OCI-LY7 (cell line): Measurements from ENCODE around the gene CFL1. TPM values are rescaled to one million over a fixed set of nuclear protein-coding genes. Genes with fewer than 3 reads are reported as not detected.

Experiments used
- BruUV-seq: library from RNA; stranded (reverse); fragments of 400-500 nt; replicated peaks from 2 replicates; lab custom pipeline; 2021; lab: Mats Ljungman, UMichigan
- CTCF ChIA-PET: fragments of 300-600 bp; sonication (Branson Sonifier 250); formaldehyde crosslinking; loops from one replicate; lab custom pipeline; 2022; ENCODE audit warnings: antibody characterized with exemption; ENCODE audit not compliant: unreplicated experiment; lab: Charles Lee
- POLR2A ChIA-PET: fragments of 300-600 bp; sonication (Branson Sonifier 250); formaldehyde crosslinking; loops from one replicate; lab custom pipeline; 2022; ENCODE audit warnings: antibody characterized with exemption; lab: Charles Lee
- DNase-seq: peaks from one replicate; pipeline ENCODE4 v3.0.0-alpha.2; 2015; ENCODE audit warnings: low spot score
- H2AFZ ChIP-seq: fragments of 200-600 bp; sonication (generic), shearing (Covaris generic); 2 replicates; pipeline ENCODE4 v1.6.1; 2014; ENCODE audit warnings: mild to moderate bottlenecking, antibody characterized with exemption, low read length, moderate library complexity
- H3K27ac ChIP-seq: fragments of 200-600 bp; sonication (generic); 2 replicates; pipeline ENCODE4 v1.5.1; 2014; ENCODE audit warnings: mixed run types, low read depth, mild to moderate bottlenecking, moderate library complexity, low read length, inconsistent platforms; ENCODE audit not compliant: poor library complexity, severe bottlenecking
- H3K36me3 ChIP-seq: fragments of 200-600 bp; sonication (generic); 2 replicates; pipeline ENCODE4 v1.6.1; 2014; ENCODE audit warnings: mild to moderate bottlenecking, antibody characterized with exemption, low read length, moderate library complexity, mixed read lengths; ENCODE audit not compliant: insufficient read depth
- H3K4me1 ChIP-seq: fragments of 200-600 bp; sonication (generic); 2 replicates; pipeline ENCODE4 v1.5.1; 2014; ENCODE audit warnings: mild to moderate bottlenecking, low read length; ENCODE audit not compliant: insufficient read depth, poor library complexity, severe bottlenecking
- H3K4me2 ChIP-seq: fragments of 200-600 bp; sonication (generic); 2 replicates; pipeline ENCODE4 v1.6.1; 2014; ENCODE audit warnings: mild to moderate bottlenecking, low read length
- H3K4me3 ChIP-seq: fragments of 200-600 bp; sonication (generic); 2 replicates; pipeline ENCODE4 v1.5.1; 2014; ENCODE audit warnings: mild to moderate bottlenecking, low read depth, low read length; ENCODE audit not compliant: poor library complexity, severe bottlenecking
- H3K79me2 ChIP-seq: fragments of 200-600 bp; sonication (generic); 2 replicates; pipeline ENCODE4 v1.6.1; 2016; ENCODE audit warnings: low read depth, mild to moderate bottlenecking, low read length, moderate library complexity, mixed read lengths; ENCODE audit not compliant: insufficient read depth
- H3K9me2 ChIP-seq: fragments of 200-600 bp; sonication (generic); 2 replicates; pipeline ENCODE4 v1.6.1; 2016; ENCODE audit warnings: mild to moderate bottlenecking, low read length, mixed read lengths; ENCODE audit not compliant: insufficient read depth
- H3K9me3 ChIP-seq: fragments of 200-600 bp; sonication (generic); 2 replicates; pipeline ENCODE4 v1.6.1; 2014; ENCODE audit warnings: mild to moderate bottlenecking, mixed run types, low read length, mixed read lengths
- H4K20me1 ChIP-seq: fragments of 200-600 bp; sonication (generic); 2 replicates; pipeline ENCODE4 v1.6.1; 2014; ENCODE audit warnings: mild to moderate bottlenecking, antibody characterized with exemption, low read length, moderate library complexity, mixed read lengths; ENCODE audit not compliant: insufficient read depth
- EZH2phosphoT487 ChIP-seq: fragments of 200-600 bp; sonication (generic); IDR thresholded peaks from 2 replicates; pipeline ENCODE4 v1.6.1; 2018; ENCODE audit warnings: low read depth, borderline replicate concordance, mild to moderate bottlenecking, mixed run types, antibody characterized with exemption, low read length, moderate library complexity, mixed read lengths
- intact Hi-C: fragments of 100-400 bp; cut with micrococcal nuclease; formaldehyde crosslinking; loops from one replicate; pipeline ENCODE4 v1.10.0; 2022; ENCODE audit not compliant: unreplicated experiment
- total RNA-seq, 2 experiments: library from RNA; depleted of rRNA in 1 of 2; stranded (reverse); fragments of >200 nt in 1 of 2; shearing (Covaris generic) in 1 of 2; gene quantifications; 2 replicates each; pipeline ENCODE4 v1.2.3, GENCODE V29; 2014 to 2022
- TF ChIP-seq, protein P1 (sequence below): fragments of 200-600 bp; sonication (generic); conservative IDR thresholded peaks from 2 replicates; pipeline ENCODE4 v1.5.1; 2014; ENCODE audit warnings: mild to moderate bottlenecking, antibody characterized with exemption, low read length, moderate library complexity, mixed read lengths

CFL1 gene
- total RNA-seq, 2 experiments from 2014 or later, result 1,019 to 1,119 TPM

DNA sequence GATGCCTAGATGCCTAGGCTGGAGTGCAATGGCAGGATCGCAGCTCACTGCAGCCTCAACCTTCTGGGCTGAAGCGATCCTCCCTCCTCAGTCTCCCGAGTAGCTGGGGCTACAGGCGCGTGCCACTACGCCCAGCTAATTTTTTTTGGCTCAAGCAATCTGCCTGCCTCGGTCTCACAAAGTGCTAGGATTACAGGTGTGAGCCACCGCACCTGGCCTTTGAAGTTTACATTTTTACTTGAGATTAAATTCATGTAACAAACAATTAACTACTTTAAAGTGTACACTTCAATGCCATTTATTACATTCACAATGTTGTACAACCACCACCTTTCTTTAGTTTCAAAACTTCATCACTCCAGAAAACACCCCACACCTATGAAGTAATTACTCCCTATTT lies 45.7 kb upstream of the CFL1 start:
- Histone ChIP-seq H3K36me3 (no peaks in the 10 kb centered on the region), H3K4me1 (peaks cover 19% of the 10 kb centered on the region), H3K79me2 (no peaks in the 10 kb centered on the region), H3K4me2 (no peak overlapping the region), H3K9me3 (no peaks in the 10 kb centered on the region), H3K27ac (no peak overlapping the region), H2AFZ (no peak overlapping the region), H3K9me2 (no peaks in the 10 kb centered on the region), H3K4me3 (no peak overlapping the region), H4K20me1 (no peaks in the 10 kb centered on the region)
- POLR2A ChIA-PET, result no interaction called here
- DNase-seq, result no peak
- CTCF ChIA-PET, result no interaction called here
- BruUV-seq, result no TSS peak
- TF ChIP-seq, protein P1, sequence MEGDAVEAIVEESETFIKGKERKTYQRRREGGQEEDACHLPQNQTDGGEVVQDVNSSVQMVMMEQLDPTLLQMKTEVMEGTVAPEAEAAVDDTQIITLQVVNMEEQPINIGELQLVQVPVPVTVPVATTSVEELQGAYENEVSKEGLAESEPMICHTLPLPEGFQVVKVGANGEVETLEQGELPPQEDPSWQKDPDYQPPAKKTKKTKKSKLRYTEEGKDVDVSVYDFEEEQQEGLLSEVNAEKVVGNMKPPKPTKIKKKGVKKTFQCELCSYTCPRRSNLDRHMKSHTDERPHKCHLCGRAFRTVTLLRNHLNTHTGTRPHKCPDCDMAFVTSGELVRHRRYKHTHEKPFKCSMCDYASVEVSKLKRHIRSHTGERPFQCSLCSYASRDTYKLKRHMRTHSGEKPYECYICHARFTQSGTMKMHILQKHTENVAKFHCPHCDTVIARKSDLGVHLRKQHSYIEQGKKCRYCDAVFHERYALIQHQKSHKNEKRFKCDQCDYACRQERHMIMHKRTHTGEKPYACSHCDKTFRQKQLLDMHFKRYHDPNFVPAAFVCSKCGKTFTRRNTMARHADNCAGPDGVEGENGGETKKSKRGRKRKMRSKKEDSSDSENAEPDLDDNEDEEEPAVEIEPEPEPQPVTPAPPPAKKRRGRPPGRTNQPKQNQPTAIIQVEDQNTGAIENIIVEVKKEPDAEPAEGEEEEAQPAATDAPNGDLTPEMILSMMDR, result no peak
- no peak for TF ChIP-seq EZH2phosphoT487
- intact Hi-C loops, result no loop called here

DNA sequence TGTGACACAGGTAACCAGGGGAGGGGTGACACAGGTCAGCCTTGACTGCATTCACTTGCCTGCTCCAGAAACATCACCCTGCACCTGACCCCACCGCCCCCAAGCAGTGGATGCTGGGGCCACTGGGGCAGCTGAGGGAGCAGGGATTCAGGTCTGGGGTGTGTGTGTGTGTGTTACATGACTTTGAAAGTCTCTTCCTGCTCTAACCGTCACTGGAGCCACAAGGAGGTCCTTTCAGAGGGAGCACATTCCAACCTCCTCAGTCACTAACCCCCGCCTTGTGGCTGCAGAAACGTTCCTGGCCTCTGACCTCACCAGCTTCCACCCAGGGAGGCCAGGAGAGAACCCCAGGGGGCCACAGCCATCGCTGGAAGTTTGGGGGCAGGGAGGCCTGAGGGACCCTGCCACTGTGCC lies 45.1 kb upstream of the CFL1 start:
- no peaks in the 10 kb centered on the region for H3K9me2 ChIP-seq
- no peaks in the 10 kb centered on the region for H3K79me2 ChIP-seq
- no TSS peak for BruUV-seq
- no peak overlapping the region for H2AFZ ChIP-seq
- H3K27ac ChIP-seq, result no peak overlapping the region
- no peaks in the 10 kb centered on the region for H3K9me3 ChIP-seq
- TF ChIP-seq, protein P1, result no peak
- no peak for TF ChIP-seq EZH2phosphoT487
- H3K4me1 ChIP-seq, result peaks cover 20% of the 10 kb centered on the region
- no peaks in the 10 kb centered on the region for H4K20me1 ChIP-seq
- ChIA-PET CTCF (no interaction called here), POLR2A (no interaction called here)
- DNase-seq, result no peak
- H3K4me3 ChIP-seq, result no peak overlapping the region
- no peaks in the 10 kb centered on the region for H3K36me3 ChIP-seq
- no peak overlapping the region for H3K4me2 ChIP-seq
- intact Hi-C loops, result no loop called here

DNA sequence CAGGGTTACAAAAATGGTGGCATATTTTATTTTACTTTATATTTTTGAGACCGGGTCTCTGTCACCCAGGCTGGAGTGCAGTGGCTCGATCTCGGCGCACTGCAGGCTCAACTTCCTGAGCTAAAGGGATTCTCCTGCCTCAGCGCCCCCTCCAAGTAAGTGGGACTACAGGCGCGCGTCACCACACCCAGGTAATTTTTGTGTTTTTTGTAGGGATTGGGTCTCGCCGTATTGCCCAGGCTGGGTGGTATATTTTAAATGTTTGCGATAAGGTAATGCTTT lies 42.9 kb upstream of the CFL1 start:
- Histone ChIP-seq H3K4me1 (peaks cover 20% of the 10 kb centered on the region), H3K9me3 (no peaks in the 10 kb centered on the region), H3K4me3 (no peak overlapping the region), H3K27ac (no peak overlapping the region), H3K4me2 (peak overlapping the region; percentile 80), H4K20me1 (no peaks in the 10 kb centered on the region), H3K9me2 (no peaks in the 10 kb centered on the region), H3K79me2 (no peaks in the 10 kb centered on the region), H2AFZ (no peak overlapping the region), H3K36me3 (no peaks in the 10 kb centered on the region)
- ChIA-PET CTCF (interaction anchor here (1.1 kb wide), 1 partner anchor 11 kb away, joined by 3 read pairs; the partner anchor contains the start of gene CCDC85B), POLR2A (interaction anchor here (0.8 to 2.3 kb wide), 4 partner anchors 9 to 15 kb away, joined by 3 to 5 read pairs (median 4); partner anchors contain the start of gene CCDC85B)
- intact Hi-C loops, result loop anchor here (2.0 kb wide), 1 partner anchor 18 kb away; the partner anchor contains the start of genes C11orf68 and DRAP1
- DNase-seq, result no peak
- TF ChIP-seq, protein P1, result no peak
- TF ChIP-seq EZH2phosphoT487, result no peak
- no TSS peak for BruUV-seq
